RWPE1 (cell line): ENCODE results near the gene FZD10.

Experiments
- CTCF ChIA-PET: fragments of 350-600 bp; sonication (Branson Sonifier 250); formaldehyde crosslinking; extraction: SDS; loops from one replicate; lab custom pipeline; 2021; lab: Yijun Ruan, JAX
- POLR2A ChIA-PET: fragments of 400-600 bp; formaldehyde crosslinking; extraction: SDS; loops from one replicate; lab custom pipeline; 2020; ENCODE audit warnings: antibody characterized with exemption; ENCODE audit not compliant: low non-redundant PET; lab: Yijun Ruan, JAX
- DNase-seq: peaks from one replicate; pipeline ENCODE4 v3.0.0; 2012; ENCODE audit warnings: low spot score
- H3K27ac ChIP-seq: fragments of 450-650 bp; 2 replicates; pipeline ENCODE4 v1.5.1; 2017
- TF ChIP-seq, protein P1 (sequence below): fragments of 450-650 bp; conservative IDR thresholded peaks from 2 replicates; pipeline ENCODE4 v1.5.1; 2017; ENCODE audit warnings: low read depth, mild to moderate bottlenecking

The FZD10 gene

GRCh38 chr12:130214686-130215395 is 52.6 kb downstream of the FZD10 start:
- CTCF ChIA-PET = interaction anchor here (0.9 to 1.4 kb wide), 5 partner anchors 58 to 533 kb away, joined by 3 to 6 read pairs (median 3); no protein-coding TSS in a partner anchor
- peak overlapping the region; percentile 43; the same call in 1 of the 2 replicates for H3K27ac ChIP-seq
- POLR2A ChIA-PET = no interaction called here
- DNase-seq = peak; percentile 50
- TF ChIP-seq, protein P1, sequence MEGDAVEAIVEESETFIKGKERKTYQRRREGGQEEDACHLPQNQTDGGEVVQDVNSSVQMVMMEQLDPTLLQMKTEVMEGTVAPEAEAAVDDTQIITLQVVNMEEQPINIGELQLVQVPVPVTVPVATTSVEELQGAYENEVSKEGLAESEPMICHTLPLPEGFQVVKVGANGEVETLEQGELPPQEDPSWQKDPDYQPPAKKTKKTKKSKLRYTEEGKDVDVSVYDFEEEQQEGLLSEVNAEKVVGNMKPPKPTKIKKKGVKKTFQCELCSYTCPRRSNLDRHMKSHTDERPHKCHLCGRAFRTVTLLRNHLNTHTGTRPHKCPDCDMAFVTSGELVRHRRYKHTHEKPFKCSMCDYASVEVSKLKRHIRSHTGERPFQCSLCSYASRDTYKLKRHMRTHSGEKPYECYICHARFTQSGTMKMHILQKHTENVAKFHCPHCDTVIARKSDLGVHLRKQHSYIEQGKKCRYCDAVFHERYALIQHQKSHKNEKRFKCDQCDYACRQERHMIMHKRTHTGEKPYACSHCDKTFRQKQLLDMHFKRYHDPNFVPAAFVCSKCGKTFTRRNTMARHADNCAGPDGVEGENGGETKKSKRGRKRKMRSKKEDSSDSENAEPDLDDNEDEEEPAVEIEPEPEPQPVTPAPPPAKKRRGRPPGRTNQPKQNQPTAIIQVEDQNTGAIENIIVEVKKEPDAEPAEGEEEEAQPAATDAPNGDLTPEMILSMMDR = no peak
